Measurements from ENCODE around the gene ANKRD60.

ANKRD60 gene

GRCh38 chr20:58228484-58229197, at the start of gene ANKRD60:
Gene ANKRD60, minus strand, starts transcription at chr20:58228653. Its CDS starts 0 bp downstream, at chr20:58228653.
- Mint-ChIP-seq H3K4me3 (peak within 1 kb of the TSS; percentile 71), H3K9me3 (no peaks in the 10 kb centered on the region), H3K27ac (no peak within 1 kb of the TSS), H3K4me1 (peaks cover 29% of the 10 kb centered on the region), H3K36me3 (ENCODE audit: low read depth) (peaks cover 11% of the 10 kb centered on the region), H3K27me3 (peaks cover 48% of the 10 kb centered on the region)
- DNase-seq (peak; percentile 57), ATAC-seq (peak; percentile 67)

DNA sequence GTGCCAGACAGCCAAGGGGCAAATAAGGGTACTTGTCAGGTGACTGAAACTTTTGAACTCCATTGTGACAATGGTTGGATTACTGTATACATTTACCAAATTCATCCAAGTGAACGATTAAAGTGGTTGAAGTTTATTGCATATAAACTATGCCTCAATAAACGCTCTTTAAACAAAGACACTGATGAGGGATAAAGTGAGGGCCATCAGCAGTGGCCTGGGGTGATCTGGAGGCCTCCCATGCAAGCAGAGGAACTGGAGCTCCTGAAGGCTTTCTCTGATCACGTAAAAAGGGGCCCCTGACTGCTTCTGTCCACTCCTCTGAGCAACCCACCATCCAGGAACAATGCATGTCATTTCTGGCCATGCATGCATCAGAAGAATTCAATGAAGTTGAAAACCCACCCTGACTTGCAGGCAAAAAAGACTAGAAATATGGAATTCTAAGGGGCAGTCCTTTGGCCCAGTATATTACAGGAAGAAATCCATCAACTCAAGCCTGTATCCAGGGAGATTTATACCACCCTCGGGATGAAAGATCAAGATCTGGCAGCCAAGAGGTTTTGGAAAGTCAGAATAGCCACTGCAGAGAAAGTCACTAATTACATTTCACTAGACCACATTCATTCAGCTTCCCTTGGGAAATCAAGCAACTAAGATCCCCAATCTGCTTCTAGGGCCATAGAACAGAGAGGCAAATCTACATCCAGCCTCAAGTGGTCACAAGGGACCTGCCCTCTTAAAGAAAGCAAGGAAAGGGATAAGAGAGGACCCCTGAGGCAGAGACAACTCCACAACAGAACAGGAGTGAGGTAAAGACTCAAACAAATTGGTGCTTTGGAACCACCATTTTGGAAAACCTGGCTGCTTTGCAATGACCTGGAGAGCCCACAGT, 49.4 kb upstream of the ANKRD60 start:
- H3K27ac Mint-ChIP-seq: no peak overlapping the region
- peaks cover 2% of the 10 kb centered on the region for H3K4me1 Mint-ChIP-seq

GRCh38 chr20:58277107-58277506, 48.7 kb upstream of the ANKRD60 start:
- H3K27ac Mint-ChIP-seq: no peak overlapping the region
- no peaks in the 10 kb centered on the region for H3K27me3 Mint-ChIP-seq
- peaks cover 2% of the 10 kb centered on the region for H3K4me1 Mint-ChIP-seq
- DNase-seq (no peak), ATAC-seq (no peak)
- H3K4me3 Mint-ChIP-seq: no peak overlapping the region
- peaks cover 4% of the 10 kb centered on the region for H3K9me3 Mint-ChIP-seq
- H3K36me3 Mint-ChIP-seq (ENCODE audit: low read depth): peaks cover 9% of the 10 kb centered on the region

More for the DNA sequence above, 49.4 kb upstream of the ANKRD60 start:
- Mint-ChIP-seq H3K4me3 (no peak overlapping the region), H3K27me3 (no peaks in the 10 kb centered on the region), H3K9me3 (peaks cover 4% of the 10 kb centered on the region), H3K36me3 (ENCODE audit: low read depth) (peaks cover 9% of the 10 kb centered on the region)
- DNase-seq (no peak), ATAC-seq (no peak)

- Mint-ChIP-seq H3K9me3 (peaks cover 4% of the 10 kb centered on the region), H3K36me3 (ENCODE audit: low read depth) (peaks cover 20% of the 10 kb centered on the region), H3K4me3 (no peak overlapping the region), H3K4me1 (peaks cover 22% of the 10 kb centered on the region), H3K27ac (no peak overlapping the region), H3K27me3 (no peaks in the 10 kb centered on the region)
- DNase-seq (no peak), ATAC-seq (no peak)
Observed at GRCh38 chr20:58274384-58274783, 45.9 kb upstream of the ANKRD60 start.

- Mint-ChIP-seq H3K36me3 (ENCODE audit: low read depth) (peaks cover 33% of the 10 kb centered on the region), H3K27ac (no peak overlapping the region), H3K4me3 (no peak overlapping the region), H3K9me3 (peaks cover 4% of the 10 kb centered on the region), H3K4me1 (peaks cover 47% of the 10 kb centered on the region), H3K27me3 (no peaks in the 10 kb centered on the region)
- DNase-seq: peak; percentile 50
- peak; percentile 80 for ATAC-seq
Observed at GRCh38 chr20:58271606-58272351, 43.3 kb upstream of the ANKRD60 start.

DNA sequence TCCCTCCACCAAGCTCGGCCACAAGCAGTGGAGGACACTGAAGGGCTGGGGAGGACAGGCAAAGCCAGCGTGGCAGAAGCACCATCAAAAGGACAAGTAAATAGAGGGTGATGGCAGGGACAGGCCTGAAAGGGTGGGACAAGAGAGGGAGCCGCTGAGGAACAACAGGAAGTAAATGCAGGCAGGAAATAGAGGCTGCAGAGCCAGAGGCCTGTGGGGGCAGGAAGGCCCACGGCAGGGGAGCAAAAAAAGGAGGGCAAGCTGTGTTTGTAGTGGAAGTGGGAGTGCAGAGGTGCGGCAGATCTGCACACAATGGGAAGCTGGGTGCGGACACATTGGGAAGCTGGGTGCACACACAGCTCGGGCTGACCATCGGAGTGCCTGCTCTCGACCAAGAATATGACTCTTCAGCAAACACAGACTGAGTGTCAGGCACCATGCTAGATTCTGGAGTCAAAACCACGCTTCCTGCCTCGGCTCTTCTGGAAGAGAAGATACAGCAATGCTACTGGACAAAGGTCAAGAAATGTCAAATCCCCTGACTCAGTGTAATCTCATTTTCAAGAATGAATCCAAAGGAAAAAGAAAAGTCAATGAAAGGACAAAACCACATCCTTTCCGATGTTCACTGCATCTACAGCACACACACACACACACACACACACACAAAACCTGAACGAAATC, 40.6 kb upstream of the ANKRD60 start:
- no peaks in the 10 kb centered on the region for H3K27me3 Mint-ChIP-seq
- peak; percentile 58 for ATAC-seq
- peak; percentile 27 for DNase-seq
- H3K27ac Mint-ChIP-seq: peak overlapping the region; percentile 67
- H3K4me1 Mint-ChIP-seq: peaks cover 51% of the 10 kb centered on the region
- peaks cover 34% of the 10 kb centered on the region for H3K36me3 Mint-ChIP-seq (ENCODE audit: low read depth)
- peak overlapping the region; percentile 25 for H3K4me3 Mint-ChIP-seq
- H3K9me3 Mint-ChIP-seq: peaks cover 4% of the 10 kb centered on the region

- ATAC-seq (no peak), DNase-seq (no peak)
- H3K4me3 Mint-ChIP-seq: no peak overlapping the region
- no peaks in the 10 kb centered on the region for H3K9me3 Mint-ChIP-seq
- H3K4me1 Mint-ChIP-seq: peaks cover 51% of the 10 kb centered on the region
- peaks cover 31% of the 10 kb centered on the region for H3K36me3 Mint-ChIP-seq (ENCODE audit: low read depth)
- peak overlapping the region; percentile 67 for H3K27ac Mint-ChIP-seq
- no peaks in the 10 kb centered on the region for H3K27me3 Mint-ChIP-seq
Observed at GRCh38 chr20:58268421-58268821, 40.0 kb upstream of the ANKRD60 start.

- no peak overlapping the region for H3K4me3 Mint-ChIP-seq
- ATAC-seq: peak; percentile 44
Observed at GRCh38 chr20:58267389-58268215, 39.1 kb upstream of the ANKRD60 start.

DNA sequence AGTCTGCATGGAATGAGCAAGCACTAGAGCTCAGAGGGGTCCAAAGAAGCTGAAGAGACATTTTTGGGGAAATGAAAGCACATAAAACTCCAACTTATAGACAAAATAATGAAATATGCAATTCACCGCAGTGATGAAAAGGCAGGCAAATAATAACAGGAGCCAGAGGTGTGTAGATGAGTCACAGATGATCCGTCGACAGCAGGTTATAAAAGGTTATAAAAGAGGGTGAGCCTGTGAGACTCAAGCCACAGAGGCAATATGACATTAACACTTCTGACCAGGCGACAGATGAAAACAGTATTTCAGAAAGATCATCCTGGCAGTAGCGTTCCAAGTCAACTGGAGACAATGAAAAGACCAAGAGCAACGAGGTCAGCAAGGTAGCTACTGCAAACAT, 35.8 kb upstream of the ANKRD60 start:
- DNase-seq (no peak), ATAC-seq (peak; percentile 26)
- H3K4me1 Mint-ChIP-seq: peaks cover 27% of the 10 kb centered on the region
- H3K27ac Mint-ChIP-seq: no peak overlapping the region
- H3K4me3 Mint-ChIP-seq: no peak overlapping the region
- H3K36me3 Mint-ChIP-seq (ENCODE audit: low read depth): peaks cover 24% of the 10 kb centered on the region
- no peaks in the 10 kb centered on the region for H3K27me3 Mint-ChIP-seq
- H3K9me3 Mint-ChIP-seq: no peaks in the 10 kb centered on the region

More at GRCh38 chr20:58267389-58268215, 39.1 kb upstream of the ANKRD60 start:
- Mint-ChIP-seq H3K27me3 (no peaks in the 10 kb centered on the region), H3K4me1 (peaks cover 51% of the 10 kb centered on the region), H3K36me3 (ENCODE audit: low read depth) (peaks cover 28% of the 10 kb centered on the region), H3K27ac (peak overlapping the region; percentile 41), H3K9me3 (no peaks in the 10 kb centered on the region)
- no peak for DNase-seq

- no peak for DNase-seq
- no peaks in the 10 kb centered on the region for H3K27me3 Mint-ChIP-seq
- peaks cover 16% of the 10 kb centered on the region for H3K36me3 Mint-ChIP-seq (ENCODE audit: low read depth)
- peaks cover 11% of the 10 kb centered on the region for H3K4me1 Mint-ChIP-seq
- H3K27ac Mint-ChIP-seq: no peak overlapping the region
- no peak for ATAC-seq
- no peaks in the 10 kb centered on the region for H3K9me3 Mint-ChIP-seq
- no peak overlapping the region for H3K4me3 Mint-ChIP-seq
Observed at GRCh38 chr20:58261660-58262059, 33.2 kb upstream of the ANKRD60 start.

- Mint-ChIP-seq H3K36me3 (ENCODE audit: low read depth) (peaks cover 14% of the 10 kb centered on the region), H3K9me3 (no peaks in the 10 kb centered on the region), H3K27me3 (no peaks in the 10 kb centered on the region), H3K27ac (no peak overlapping the region), H3K4me1 (peaks cover 16% of the 10 kb centered on the region), H3K4me3 (no peak overlapping the region)
- ATAC-seq: no peak
- DNase-seq: no peak
Observed at GRCh38 chr20:58260006-58260405, 31.6 kb upstream of the ANKRD60 start.

DNA sequence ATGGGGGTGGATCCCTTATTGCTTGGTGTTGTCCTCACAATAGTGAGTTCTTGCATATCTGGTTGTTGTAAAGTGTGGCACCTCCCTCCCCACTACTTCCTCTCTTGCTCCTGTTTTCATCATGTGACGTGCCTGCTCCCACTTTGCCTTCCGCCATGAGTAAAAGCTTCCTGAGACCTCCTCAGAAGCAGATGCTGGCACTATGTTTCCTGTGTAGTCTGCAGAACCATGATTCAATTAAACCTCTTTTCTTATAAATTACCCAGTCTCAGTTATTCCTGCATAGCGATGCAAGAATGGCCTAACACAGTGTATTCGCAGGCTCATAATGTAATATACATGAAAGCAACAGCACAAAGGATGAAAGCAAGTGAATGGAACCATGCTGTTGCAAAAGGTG, 28.4 kb upstream of the ANKRD60 start:
- DNase-seq (no peak), ATAC-seq (no peak)
- H3K27ac Mint-ChIP-seq: no peak overlapping the region
- H3K9me3 Mint-ChIP-seq: no peaks in the 10 kb centered on the region
- peaks cover 26% of the 10 kb centered on the region for H3K4me1 Mint-ChIP-seq
- H3K36me3 Mint-ChIP-seq (ENCODE audit: low read depth): peaks cover 23% of the 10 kb centered on the region
- H3K27me3 Mint-ChIP-seq: no peaks in the 10 kb centered on the region
- H3K4me3 Mint-ChIP-seq: no peak overlapping the region

GRCh38 chr20:58256307-58256706, 27.9 kb upstream of the ANKRD60 start:
- Mint-ChIP-seq H3K36me3 (ENCODE audit: low read depth) (peaks cover 22% of the 10 kb centered on the region), H3K4me3 (no peak overlapping the region), H3K27me3 (no peaks in the 10 kb centered on the region), H3K9me3 (no peaks in the 10 kb centered on the region), H3K27ac (no peak overlapping the region), H3K4me1 (peaks cover 31% of the 10 kb centered on the region)
- no peak for DNase-seq
- no peak for ATAC-seq
